Common myeloid progenitor, CD34-positive (primary cell): ENCODE results near the gene DAPK3.
"Not testable (repeated sequence)": the region's sequence is repeated elsewhere in the genome, so short reads cannot be mapped to it uniquely, and the experiment has no call there.

Experiments used
- CTCF ChIA-PET: fragments of 350-600 bp; sonication (Branson Sonifier 250); formaldehyde crosslinking; loops from one replicate; lab custom pipeline; 2021; ENCODE audit warnings: antibody characterized with exemption; lab: Charles Lee
- POLR2A ChIA-PET: fragments of 350-600 bp; sonication (Branson Sonifier 250); formaldehyde crosslinking; loops from one replicate; lab custom pipeline; 2021; ENCODE audit warnings: antibody characterized with exemption; lab: Charles Lee
- DNase-seq, 3 donors: peaks; one replicate each; pipeline versions ENCODE4 v3.0.0 to v3.0.0-alpha.2; 2013
- H3K27ac ChIP-seq, 2 experiments: 1 replicate in 1 of 2; 2 replicates in 1 of 2; pipeline ENCODE4 v1.7.0; 2013; ENCODE audit warnings: inconsistent platforms in 2 of 2, low read length in 2 of 2, mild to moderate bottlenecking in 2 of 2, low read depth in 1 of 2, moderate library complexity in 1 of 2; ENCODE audit not compliant: severe bottlenecking in 2 of 2, insufficient read depth in 1 of 2, poor library complexity in 1 of 2
- H3K27me3 ChIP-seq, 5 experiments: replicated peaks in 2 of 5; 1 replicate in 3 of 5; 2 replicates in 2 of 5; pipeline versions ENCODE4 v1.6.1 to v1.7.0; 2013; ENCODE audit warnings: low read length in 4 of 5, mild to moderate bottlenecking in 2 of 5, moderate library complexity in 2 of 5, inconsistent platforms in 1 of 5; ENCODE audit not compliant: insufficient read depth in 5 of 5, control insufficient read depth in 4 of 5
- H3K36me3 ChIP-seq, 4 experiments: 1 replicate in 2 of 4; 2 replicates in 2 of 4; pipeline versions ENCODE4 v1.6.1 to v1.7.0; 2013; ENCODE audit warnings: low read length in 3 of 4, control low read depth in 1 of 4, mild to moderate bottlenecking in 1 of 4; ENCODE audit not compliant: control insufficient read depth in 4 of 4, insufficient read depth in 4 of 4
- H3K4me1 ChIP-seq, 4 experiments: 1 replicate in 3 of 4; 2 replicates in 1 of 4; pipeline versions ENCODE4 v1.6.1 to v1.7.1; 2013; ENCODE audit warnings: low read length in 3 of 4, mild to moderate bottlenecking in 3 of 4, control low read depth in 1 of 4, inconsistent platforms in 1 of 4, moderate library complexity in 1 of 4; ENCODE audit not compliant: control insufficient read depth in 4 of 4, insufficient read depth in 4 of 4; ENCODE audit errors: control extremely low read depth in 1 of 4
- H3K4me3 ChIP-seq, 7 experiments: 1 replicate in 4 of 7; 2 replicates in 3 of 7; pipeline versions ENCODE4 v1.5.1 to v1.7.0; 2013; ENCODE audit warnings: mild to moderate bottlenecking in 7 of 7, low read length in 6 of 7, moderate library complexity in 6 of 7, inconsistent platforms in 2 of 7, low read depth in 2 of 7, control low read depth in 1 of 7; ENCODE audit not compliant: insufficient read depth in 4 of 7, control insufficient read depth in 1 of 7; ENCODE audit errors: extremely low read depth in 1 of 7
- H3K9me3 ChIP-seq, 5 experiments: 1 replicate in 4 of 5; 2 replicates in 1 of 5; pipeline versions ENCODE4 v1.6.1 to v1.7.1; 2013; ENCODE audit warnings: low read length in 4 of 5, mild to moderate bottlenecking in 2 of 5, inconsistent platforms in 1 of 5, low read depth in 1 of 5, moderate library complexity in 1 of 5; ENCODE audit not compliant: control insufficient read depth in 4 of 5, insufficient read depth in 2 of 5; ENCODE audit errors: control extremely low read depth in 1 of 5
- WGBS: methylation state at CpG from one replicate; pipeline ENCODE4 v1.1.5; 2013; ENCODE audit not compliant: insufficient coverage; 5-methylcytosine and 5-hydroxymethylcytosine counted together

DAPK3 gene

DNA sequence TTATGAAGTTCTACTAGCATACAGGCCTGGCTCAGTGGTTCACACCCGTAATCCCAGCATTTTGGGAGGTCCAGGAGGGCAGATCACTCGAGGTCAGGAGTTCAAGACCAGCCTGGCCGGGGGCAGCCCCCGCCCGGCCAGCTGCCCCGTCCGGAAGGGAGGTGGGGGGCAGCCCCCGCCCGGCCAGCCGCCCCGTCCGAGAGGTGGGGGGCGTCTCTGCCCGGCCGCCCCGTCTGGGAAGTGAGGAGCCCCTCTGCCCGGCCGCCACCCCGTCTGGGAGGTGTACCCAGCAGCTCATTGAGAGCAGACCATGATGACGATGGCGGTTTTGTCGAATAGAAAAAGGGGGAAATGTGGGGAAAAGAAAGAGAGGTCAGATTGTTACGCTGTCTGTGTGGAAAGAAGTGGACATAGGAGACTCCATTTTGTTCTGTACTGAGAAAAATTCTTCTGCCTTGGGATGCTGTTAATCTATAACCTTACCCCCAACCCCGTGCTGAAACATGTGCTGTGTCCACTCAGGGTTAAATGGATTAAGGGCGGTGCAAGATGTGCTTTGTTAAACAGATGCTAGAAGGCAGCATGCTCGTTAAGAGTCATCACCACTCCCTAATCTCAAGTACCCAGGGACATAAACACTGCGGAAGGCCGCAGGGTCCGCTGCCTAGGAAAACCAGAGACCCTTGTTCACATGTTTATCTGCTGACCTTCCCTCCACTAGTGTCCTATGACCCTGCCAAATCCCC is 27.9 kb upstream of the DAPK3 start:
- CTCF ChIA-PET = interaction anchor here (2.2 kb wide), 1 partner anchor 13 kb away, joined by 8 read pairs; the partner anchor contains the start of gene EEF2
- H3K4me1 ChIP-seq, POLR2A ChIA-PET, H3K9me3 ChIP-seq, H3K27me3 ChIP-seq, H3K4me3 ChIP-seq, H3K27ac ChIP-seq, DNase-seq, H3K36me3 ChIP-seq: not testable (repeated sequence)
- 98% methylated on average over 21 of the region's 29 CpGs for WGBS

DNA sequence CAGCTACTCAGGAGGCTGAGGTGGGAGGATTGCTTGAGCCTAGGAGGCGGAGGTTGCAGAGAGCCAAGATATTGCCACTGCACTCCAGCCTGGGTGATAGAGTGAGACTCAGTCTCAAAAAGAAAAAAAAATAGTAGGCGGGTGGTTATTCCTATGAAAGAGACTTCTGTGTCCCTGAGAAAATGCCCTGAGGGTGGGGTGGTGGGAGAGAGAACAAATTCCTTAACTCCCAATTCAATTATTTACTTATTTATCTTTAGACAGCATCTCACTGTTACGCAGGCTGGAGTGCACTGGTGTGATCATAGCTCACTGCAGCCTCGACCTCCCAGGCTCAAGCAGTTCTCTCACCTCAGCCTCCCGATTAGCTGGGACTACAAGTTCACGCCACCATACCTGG is 24.7 kb upstream of the DAPK3 start:
- H3K36me3 ChIP-seq = no peaks in the 10 kb centered on the region
- no peak overlapping the region for H3K4me3 ChIP-seq
- no peaks in the 10 kb centered on the region for H3K9me3 ChIP-seq
- no peak overlapping the region for H3K27ac ChIP-seq
- DNase-seq = no peak
- ChIA-PET POLR2A (no interaction called here), CTCF (no interaction called here)
- peaks cover 0 to 2% (median 0%) of the 10 kb centered on the region in 4 experiments for H3K4me1 ChIP-seq
- H3K27me3 ChIP-seq = no peaks in the 10 kb centered on the region
- no CpG with 5 or more reads among the region's 6 CpGs for WGBS

DNA sequence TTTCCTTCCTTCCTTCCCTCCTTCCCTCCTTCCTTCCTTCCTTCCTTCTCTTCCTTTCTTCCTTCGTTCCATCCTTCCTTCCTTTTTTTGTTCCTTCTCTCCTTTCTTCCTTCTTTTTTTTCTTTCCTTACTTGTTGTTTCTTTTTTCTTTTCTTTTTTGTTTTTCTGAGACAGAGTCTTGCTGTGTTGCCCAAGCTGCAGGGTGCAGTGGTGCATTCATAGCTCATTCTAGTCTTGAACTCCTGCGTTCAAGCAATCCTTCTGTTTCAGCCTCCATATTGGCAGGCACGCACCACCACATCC is 19.9 kb upstream of the DAPK3 start:
- no peak for DNase-seq
- peaks cover 12 to 21% (median 19%) of the 10 kb centered on the region in 4 experiments for H3K4me1 ChIP-seq
- WGBS = 25% methylated on average over 1 of the region's 3 CpGs
- H3K36me3 ChIP-seq = no peaks in the 10 kb centered on the region
- H3K27ac ChIP-seq = no peak overlapping the region
- no peaks in the 10 kb centered on the region for H3K27me3 ChIP-seq
- H3K9me3 ChIP-seq = no peaks in the 10 kb centered on the region
- no peak overlapping the region for H3K4me3 ChIP-seq
- CTCF ChIA-PET = interaction anchor here (1.3 kb wide), 1 partner anchor 9 kb away, joined by 3 read pairs; no protein-coding TSS in a partner anchor
- POLR2A ChIA-PET = no interaction called here

DNA sequence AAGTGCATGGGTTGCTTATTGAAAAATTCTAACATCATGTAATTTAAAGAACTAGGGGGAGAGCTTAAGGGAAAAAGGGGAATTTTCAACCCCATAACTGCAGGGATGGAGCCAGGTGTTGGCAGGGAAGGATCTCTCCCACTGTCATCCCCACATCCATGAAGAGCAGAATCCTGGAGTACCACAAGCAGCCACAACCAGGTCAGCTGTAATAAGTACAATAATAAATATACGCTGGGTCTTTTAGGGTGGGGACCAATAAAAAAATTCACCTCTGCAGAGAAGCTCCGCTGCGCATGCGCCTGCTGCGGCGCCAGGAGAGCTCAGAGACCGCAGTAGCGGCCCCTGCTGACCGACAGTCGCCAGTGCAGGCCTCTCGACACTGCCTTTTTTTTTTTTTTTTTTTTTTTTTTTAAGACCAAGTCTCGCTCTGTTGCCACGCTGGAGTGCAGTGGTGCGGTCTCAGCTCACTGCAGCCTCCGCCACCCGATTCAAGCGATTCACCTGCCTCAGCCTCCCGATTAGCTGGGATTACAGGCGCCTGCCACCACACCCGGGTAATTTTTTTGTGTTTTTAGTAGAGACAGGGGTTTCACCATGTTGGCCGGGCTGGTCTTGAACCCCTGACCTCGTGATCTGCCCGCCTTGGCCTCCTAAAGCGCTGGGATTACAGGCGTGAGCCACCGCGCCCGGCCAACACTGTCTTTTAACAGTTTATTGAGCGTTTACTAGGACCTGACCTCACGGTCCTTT is 16.9 kb upstream of the DAPK3 start:
- ChIA-PET POLR2A (interaction anchor here (0.5 to 0.6 kb wide), 3 partner anchors 61 to 1217 kb away, joined by 4 to 6 read pairs (median 5); no protein-coding TSS in a partner anchor), CTCF (interaction anchor here (0.8 to 2.2 kb wide), 11 partner anchors 9 to 521 kb away, joined by 3 to 12 read pairs (median 4); partner anchors contain the start of gene PIAS4)
- no peaks in the 10 kb centered on the region for H3K9me3 ChIP-seq
- WGBS = 19% methylated on average over 19 of the region's 30 CpGs
- peak overlapping the region in 5 of 7 experiments; percentile 21 to 100 (median 95) for H3K4me3 ChIP-seq
- H3K36me3 ChIP-seq = peaks cover 6 to 20% (median 17%) of the 10 kb centered on the region in 4 experiments
- peak; percentile 86 to 95 (median 91) for DNase-seq
- H3K27ac ChIP-seq = no peak overlapping the region
- H3K4me1 ChIP-seq = peaks cover 15 to 38% (median 33%) of the 10 kb centered on the region in 4 experiments
- H3K27me3 ChIP-seq = no peaks in the 10 kb centered on the region

DNA sequence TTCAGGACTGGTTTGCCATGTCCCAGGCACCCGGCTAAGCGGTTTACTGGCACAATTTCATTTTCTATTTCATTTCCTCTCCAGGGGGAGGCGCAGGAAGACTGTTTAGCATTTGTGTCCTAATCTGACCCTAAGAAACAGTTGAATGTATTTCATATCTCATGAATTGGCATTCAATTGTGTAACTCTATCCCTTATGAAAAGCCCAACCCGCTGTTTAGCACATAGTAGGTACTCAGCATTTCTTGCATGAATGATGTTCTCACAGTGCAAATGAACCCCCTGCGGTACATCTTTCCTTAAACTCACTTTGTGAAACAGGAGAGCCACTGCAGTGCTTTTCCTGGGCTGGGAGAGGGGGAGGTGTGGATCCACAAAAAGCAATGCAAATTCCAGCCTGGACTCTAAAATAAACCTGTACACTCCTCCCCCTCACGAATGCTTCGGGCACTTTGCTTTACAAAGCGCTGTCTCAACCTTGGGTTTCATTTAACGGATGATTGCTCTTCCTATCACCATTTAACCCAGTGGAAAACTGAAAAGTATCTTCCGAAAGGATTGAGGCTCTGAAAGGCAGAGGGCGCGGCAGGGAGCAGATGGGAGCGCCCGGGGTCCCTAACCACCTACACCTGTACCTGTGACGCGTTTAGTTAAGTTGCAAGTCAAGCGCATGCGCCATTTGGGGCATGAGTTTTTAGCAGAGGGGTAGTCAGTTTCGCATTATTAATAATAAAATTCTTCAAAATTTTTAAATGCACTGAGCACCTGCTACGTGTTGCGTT is 15.6 kb upstream of the DAPK3 start:
- Histone ChIP-seq H3K4me3 (peak overlapping the region in 6 of 7 experiments; percentile 85 to 100 (median 100)), H3K9me3 (no peaks in the 10 kb centered on the region), H3K27me3 (no peaks in the 10 kb centered on the region), H3K36me3 (peaks cover 14 to 34% (median 29%) of the 10 kb centered on the region in 4 experiments), H3K4me1 (peaks cover 15 to 38% (median 33%) of the 10 kb centered on the region in 4 experiments), H3K27ac (peak overlapping the region in 1 of 2 experiments; percentile 96)
- ChIA-PET POLR2A (interaction anchor here (0.6 kb wide), 1 partner anchor 86 kb away, joined by 3 read pairs; no protein-coding TSS in a partner anchor), CTCF (interaction anchor here (0.9 to 2.0 kb wide), 8 partner anchors 11 to 221 kb away, joined by 3 to 8 read pairs (median 4); no protein-coding TSS in a partner anchor)
- WGBS = 0% methylated on average over 8 of the region's 21 CpGs
- DNase-seq = peak; percentile 81 to 87 (median 87)

DNA sequence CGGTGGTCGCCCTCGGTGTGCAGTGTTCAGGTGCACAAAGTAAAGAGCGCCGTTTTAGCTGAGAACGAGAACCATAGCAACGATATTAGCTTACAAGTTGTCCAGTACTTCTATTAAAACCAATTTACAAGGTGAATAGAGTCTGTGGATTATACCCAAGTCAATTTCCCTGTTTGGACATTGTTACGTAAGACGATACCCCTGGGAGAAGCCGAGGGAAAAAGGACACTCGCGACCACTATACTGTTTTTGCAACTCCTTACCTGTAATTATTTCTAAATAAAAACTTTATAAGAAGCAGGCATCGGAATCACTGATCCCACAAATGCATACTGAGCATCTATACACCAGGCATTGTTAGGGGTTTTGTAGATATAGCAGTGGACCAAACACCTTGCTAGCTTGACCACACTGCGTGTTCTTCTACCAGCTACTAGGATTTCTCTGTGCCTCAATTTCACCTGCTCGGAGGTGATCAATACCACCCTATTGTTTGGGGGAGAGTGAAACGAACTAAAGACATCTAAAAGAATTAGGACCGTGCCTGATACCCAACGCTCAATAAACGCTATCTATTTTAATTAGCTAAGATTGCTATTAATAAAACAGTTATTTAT is 14.9 kb upstream of the DAPK3 start:
- CTCF ChIA-PET = interaction anchor here (0.9 to 2.2 kb wide), 10 partner anchors 10 to 224 kb away, joined by 3 to 8 read pairs (median 4); partner anchors contain the start of gene MRPL54
- WGBS = 3% methylated on average over 12 of the region's 19 CpGs
- Histone ChIP-seq H3K36me3 (peaks cover 19 to 41% (median 36%) of the 10 kb centered on the region in 4 experiments), H3K27ac (peak overlapping the region; percentile 91 to 96), H3K4me3 (peak overlapping the region; percentile 81 to 100 (median 99)), H3K9me3 (no peaks in the 10 kb centered on the region), H3K27me3 (no peaks in the 10 kb centered on the region), H3K4me1 (peaks cover 15 to 38% (median 33%) of the 10 kb centered on the region in 4 experiments)
- POLR2A ChIA-PET = interaction anchor here (0.6 to 1.2 kb wide), 8 partner anchors 9 to 223 kb away, joined by 3 to 11 read pairs (median 5); partner anchors contain the start of genes DAPK3, MRPL54 and PIAS4
- DNase-seq = no peak
